RPMI7951 (cell line): ENCODE results near the gene SOWAHA. TPM values are rescaled to one million over a fixed set of nuclear protein-coding genes. Genes with fewer than 3 reads are reported as not detected.

Source experiments
- DNase-seq: peaks from one replicate; pipeline ENCODE4 v3.0.0-alpha.2; 2012; ENCODE audit warnings: low read depth
- total RNA-seq: library from RNA; depleted of rRNA; stranded (reverse); fragments of >200 nt; shearing (Covaris generic); gene quantifications from 2 replicates; pipeline ENCODE4 v1.2.3, GENCODE V29; 2014

The SOWAHA gene
- total RNA-seq, 1 experiment from 2014 or later, result not detected

- DNase-seq, result no peak
Measured at GRCh38 chr5:132825834-132826391, 12.8 kb downstream of the SOWAHA start.

GRCh38 chr5:132826424-132827082 lies 13.5 kb downstream of the SOWAHA start:
- no peak for DNase-seq

DNA sequence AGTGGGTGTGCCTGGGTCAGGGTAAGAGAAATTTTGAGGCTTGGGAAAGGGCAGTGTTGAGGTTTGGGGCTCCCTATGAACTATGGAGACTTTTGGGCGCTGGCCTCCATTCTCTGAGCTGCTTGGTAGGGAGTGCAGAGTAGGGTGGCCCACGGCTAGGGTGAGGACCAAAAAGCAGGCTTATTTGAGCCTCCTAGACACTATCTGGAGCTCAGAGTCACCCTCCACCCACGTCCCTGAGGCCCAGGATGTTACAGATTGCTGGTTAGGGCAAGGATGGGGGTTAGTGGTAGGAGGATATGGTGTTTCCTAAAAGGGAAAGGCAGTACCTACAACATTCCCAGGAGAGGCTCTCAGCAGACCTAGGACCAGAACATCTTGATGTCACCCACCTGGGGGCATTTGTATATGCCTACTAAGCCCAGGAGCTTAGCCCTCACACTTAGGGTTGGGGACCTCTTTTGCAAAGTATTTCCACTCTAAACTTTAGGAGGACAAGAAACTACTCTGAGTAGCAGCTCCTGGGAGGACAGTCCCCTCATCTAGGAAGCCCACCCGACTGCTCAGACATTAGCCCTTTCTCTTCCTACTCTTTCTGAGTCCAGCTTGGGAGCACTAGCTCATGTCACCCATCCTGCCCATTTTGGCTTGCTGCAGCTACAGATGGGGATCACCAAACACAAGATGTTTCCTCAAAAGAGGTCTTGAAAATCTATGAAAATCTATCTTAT lies 15.0 kb downstream of the SOWAHA start:
- DNase-seq, result no peak

DNA sequence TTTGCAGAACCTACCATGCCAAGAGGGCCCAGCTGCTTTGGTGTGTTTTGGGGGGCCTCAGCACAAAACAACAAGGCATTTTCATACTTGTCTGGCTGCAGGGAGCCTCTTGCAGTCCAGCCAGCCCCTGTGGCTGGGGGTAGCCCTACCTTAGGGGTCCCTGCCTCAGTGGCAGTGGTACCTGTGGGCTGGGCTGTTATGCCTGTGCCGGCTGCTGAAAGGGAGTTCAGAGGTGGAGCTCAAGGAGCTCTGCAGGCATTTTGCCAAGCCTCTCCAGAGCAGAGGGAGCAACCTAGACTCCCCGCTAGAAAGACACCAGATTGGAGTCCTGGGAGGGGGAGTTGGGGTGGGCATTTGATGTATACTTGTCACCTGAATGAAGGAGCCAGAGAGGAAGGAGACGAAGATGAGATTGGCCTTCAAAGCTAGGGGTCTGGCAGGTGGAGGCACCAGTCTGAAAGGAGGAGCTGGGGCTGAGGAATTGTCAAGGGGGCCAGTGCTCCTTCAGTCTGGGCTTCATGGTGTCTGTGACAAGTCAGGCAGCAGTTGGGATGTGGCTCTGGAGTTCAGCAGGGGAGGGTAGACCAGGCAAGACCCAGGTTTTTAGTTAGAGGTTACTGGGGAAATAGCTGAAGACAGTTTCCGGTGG lies 15.9 kb downstream of the SOWAHA start:
- no peak for DNase-seq

DNA sequence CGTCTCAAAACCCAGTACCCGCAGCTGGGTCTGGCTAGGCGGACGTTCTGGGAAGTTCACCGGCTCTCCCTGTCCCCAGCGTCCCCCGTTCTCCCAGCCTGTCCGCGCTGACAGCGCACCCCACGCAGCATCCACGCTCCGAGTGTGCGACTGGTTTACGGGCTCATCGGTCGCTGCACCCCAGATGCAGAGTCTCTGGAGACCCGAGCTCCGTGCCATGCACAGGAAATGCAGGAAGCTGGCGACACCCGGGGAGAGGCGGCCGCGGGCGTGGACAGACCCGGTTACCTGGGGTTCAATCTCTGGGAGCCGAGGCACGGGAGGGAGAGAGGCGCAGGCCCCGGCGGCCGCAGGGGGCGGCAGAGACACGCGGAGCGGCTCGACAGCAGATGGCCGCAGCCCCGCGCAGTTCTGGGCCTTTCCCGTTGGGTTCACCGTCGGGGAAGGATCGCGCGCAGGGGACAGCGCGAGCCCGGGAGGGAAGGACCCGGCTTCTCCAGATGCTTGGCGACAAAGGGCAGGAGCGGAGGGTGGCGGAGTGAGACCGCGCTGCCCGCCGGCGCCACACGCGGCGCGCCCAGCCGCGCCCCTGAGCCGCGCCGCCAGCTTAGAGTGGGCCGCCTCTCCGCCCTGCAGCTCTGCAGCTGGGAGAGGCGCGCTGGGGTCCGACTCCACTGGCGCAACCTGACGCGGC lies 16.8 kb downstream of the SOWAHA start:
- peak; percentile 65 for DNase-seq

DNA sequence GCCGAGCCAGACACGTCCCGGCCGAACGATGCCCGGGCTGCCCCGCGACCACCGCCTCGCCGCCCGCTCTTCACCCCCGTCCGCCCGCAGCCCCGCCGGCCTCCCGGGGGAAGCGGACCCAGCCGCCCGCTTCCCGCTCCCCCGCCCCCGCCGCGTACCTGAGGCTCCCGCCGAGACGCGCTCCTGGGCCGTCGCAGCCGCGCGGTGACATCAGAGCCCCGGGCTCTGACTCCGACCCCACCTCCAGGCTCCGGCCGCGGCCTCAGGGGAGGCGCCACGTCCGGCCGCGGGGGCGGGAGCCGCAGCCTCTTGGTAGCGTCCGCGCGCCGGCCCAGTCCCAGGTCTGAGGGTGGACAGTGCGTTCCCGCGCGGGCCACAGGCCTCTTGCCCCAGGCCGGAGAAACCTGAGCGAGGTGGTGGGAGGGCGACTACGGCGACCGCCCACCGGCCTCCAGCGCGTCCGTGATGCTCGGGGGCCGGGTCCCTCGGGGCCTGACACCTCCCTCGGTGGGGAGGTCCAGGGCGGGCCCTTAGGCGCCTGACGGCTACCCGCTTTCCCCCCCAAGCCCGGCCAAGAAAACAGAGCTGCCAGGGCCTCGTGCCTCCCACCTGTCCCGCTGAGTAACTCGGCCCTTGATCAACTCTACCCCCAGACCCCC lies 17.5 kb downstream of the SOWAHA start, which contains the start of gene SHROOM1:
SHROOM1 (minus strand) TSS at position 212 of the 659 bp plus-strand sequence. CDS start 4,507 bp downstream, outside the sequence.
- DNase-seq, result peak; percentile 67

- no peak for DNase-seq
Measured at GRCh38 chr5:132831095-132831860, 18.2 kb downstream of the SOWAHA start.

DNA sequence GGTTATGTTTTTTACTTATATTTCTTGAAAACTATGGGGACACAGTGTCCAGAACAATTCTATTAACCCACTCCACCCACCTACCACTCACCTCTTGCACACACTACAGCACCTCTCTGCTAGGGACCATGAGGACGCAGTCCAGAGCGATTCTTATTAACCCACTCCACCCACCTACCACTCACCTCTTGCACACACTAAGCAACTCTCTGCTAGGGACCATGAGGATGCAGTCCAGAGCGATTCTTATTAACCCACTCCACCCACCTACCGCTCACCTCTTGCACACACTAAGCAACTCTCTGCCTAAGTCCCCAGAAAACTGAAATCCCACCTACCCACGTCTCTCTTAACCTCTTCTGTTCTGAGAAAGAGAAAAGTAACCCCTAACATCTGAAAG lies 19.5 kb downstream of the SOWAHA start:
- no peak for DNase-seq

DNA sequence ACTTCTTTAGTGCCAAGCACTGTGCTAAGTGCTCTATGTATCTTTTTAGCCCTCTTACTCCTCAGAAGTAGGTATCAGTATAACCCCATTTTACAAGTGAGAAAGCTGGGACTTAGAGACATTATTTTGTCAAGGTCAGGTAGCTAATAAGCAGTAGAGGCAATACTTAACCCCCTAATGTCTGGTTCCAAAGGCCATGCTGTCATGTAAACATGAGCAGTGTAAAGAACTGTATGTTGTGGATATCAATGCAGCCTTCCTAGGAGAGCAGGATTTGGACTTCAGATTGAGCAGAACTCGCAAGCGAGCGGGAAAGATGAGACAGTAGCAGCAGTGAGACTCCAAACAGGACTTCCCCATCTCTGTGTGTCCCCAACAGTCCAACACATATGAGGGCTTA lies 21.0 kb downstream of the SOWAHA start:
- no peak for DNase-seq

DNA sequence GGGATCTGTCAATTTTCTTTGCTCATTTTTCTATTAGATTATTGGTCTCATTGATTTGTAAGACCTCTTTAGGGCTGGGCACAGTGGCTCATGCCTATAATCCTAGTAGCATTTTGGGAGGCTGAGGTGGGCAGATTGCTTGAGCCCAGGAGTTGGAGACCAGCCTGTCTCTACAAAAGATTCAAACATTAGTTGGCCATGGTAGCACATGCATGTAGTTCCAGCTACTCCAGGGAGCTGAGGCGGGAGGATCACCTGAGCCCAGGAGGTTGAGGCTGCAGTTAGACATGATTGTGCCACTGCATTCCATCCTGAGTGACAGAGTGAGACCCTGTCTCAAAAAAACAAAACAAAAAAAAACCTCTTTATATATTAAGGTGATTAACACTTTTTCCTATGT lies 23.8 kb downstream of the SOWAHA start:
- no peak for DNase-seq

DNA sequence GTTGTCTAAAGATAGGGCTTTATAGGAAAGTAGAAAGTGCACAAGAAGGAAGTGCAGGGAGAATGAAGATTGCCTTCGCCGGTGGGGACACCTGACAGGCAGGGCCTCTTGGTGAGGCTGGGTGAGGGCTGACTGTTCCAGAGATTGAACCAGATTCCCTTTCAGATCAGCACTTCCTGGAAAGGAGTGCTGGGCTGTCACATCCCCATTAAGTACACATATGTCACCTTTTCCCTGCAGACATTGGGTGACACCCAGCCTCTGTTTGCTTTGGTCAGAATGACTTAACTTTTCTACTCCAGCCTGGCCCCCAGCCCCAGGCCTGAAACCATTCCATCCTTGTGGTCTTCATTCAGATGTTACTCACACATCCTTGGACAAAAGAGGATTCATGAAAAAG lies 24.8 kb downstream of the SOWAHA start:
- peak; percentile 7 for DNase-seq

- DNase-seq, result no peak
Measured at GRCh38 chr5:132838516-132839282, 25.6 kb downstream of the SOWAHA start.

GRCh38 chr5:132839426-132840301 lies 26.6 kb downstream of the SOWAHA start:
- DNase-seq, result peak; percentile 53

DNA sequence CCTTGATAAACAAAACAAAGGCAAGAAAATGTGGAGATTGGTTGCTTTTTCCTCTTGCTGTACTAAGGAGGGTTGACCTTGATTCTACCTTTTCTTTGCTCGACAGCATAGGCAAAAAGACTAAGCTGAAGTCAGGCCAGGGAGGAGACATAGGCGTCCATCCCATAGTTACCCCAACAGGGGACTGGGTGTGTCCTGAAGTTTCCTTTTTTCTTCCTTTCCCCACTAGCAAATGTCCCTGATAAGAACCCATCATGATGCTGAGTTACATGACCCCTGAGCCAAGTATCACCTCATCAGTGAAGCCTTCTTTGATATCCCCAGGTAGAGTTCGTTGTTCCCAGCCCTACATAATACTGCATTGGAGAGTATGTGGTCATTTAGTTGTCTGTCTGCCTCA lies 27.2 kb downstream of the SOWAHA start:
- no peak for DNase-seq

DNA sequence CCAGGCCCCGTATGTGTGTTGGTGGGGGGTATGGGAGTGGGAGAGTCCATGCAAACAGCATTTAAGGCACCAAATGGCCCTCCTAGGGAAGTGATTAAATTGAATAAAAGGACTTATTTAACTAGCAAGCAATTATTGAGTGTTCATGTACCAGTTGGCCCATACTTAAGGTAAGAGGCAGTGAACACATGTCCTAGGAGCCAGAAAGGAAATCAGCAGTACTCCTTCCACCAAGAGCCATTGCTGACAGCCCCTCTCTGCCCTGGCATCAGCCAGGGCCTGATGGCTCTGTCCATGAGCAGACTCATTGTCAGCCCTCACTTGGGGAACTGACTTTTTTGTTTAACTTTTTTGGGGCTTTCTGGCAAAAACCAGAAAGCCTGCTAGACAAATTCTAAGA lies 27.8 kb downstream of the SOWAHA start:
- no peak for DNase-seq

- peak; percentile 89 for DNase-seq
Measured at GRCh38 chr5:132841305-132841704, 28.2 kb downstream of the SOWAHA start.

DNA sequence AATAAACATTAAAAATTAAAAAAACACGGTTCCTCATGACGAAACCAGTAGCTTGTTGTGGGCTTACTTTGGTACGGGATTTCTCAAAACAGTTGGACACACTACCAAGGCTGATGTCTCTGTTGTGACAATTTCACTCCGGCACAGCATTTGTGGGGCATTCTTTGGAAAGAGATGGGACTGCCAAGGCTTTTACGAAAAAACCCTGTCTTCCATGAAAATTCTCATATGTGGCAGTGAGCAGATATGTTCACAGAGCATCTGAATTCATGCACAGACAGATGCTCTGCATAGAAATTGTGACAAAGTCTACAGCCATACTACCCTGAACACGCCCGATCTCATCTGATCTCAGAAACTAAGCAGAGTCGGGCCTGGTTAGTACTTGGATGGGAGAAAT lies 35.2 kb downstream of the SOWAHA start:
- no peak for DNase-seq

DNA sequence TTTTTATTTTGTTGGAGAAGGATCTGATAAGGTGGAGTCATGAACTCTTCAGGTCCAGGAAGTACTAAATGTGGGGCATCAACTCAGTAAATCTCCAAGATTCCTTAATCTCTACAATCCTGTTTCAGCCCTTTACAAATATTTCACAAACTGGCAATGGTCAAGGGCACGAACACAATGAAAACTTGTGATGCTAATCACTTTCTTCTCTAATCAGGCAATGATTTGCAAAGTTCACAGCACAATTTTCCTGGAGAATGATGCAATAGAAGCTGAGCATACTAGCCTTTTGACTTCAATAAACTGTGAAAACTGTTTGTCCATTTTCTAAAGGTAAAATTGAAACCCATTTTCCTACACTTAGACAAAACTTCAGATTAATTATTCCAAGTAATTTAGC lies 36.2 kb downstream of the SOWAHA start:
- DNase-seq, result no peak

- peak; percentile 24 for DNase-seq
Measured at GRCh38 chr5:132850066-132850465, 37.0 kb downstream of the SOWAHA start.
